A673 (cell line): Measurements from ENCODE around the gene SIK3.

Experiments
- EZH2 ChIP-seq: fragments of 200-600 bp; sonication (generic); IDR thresholded peaks from 2 replicates; pipeline ENCODE4 v1.6.1; 2017; ENCODE audit warnings: borderline replicate concordance, low read depth, mild to moderate bottlenecking, mixed read lengths, antibody characterized with exemption, low read length; ENCODE audit not compliant: poor library complexity, severe bottlenecking
- TF ChIP-seq, protein P1 (sequence below): fragments of 300-800, 200-600 bp; sonication (generic); conservative IDR thresholded peaks from 2 replicates; pipeline ENCODE4 v1.5.1; 2017; ENCODE audit warnings: low read depth, mild to moderate bottlenecking, antibody characterized with exemption, low read length, moderate library complexity, mixed read lengths

DNA sequence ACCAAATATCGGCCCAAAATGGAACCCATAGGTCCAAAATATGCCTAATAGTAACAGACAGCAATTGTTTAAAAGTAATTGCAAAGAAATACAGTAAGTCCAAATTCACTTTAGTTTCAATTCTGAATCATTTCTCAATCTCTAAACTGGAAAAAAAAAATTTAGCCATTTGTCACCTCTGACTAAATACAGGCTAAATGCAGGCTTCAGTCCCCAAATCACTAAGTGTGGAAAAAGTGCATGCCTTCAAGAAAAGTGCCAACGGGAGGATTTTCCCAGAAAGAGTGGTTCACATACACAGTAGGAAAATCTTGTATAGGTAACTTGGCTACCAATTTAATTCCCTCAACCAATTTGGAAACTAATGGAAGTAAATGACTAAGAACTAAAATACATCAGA lies 35.7 kb downstream of the SIK3 start:
- TF ChIP-seq EZH2: no peak
- TF ChIP-seq, protein P1, sequence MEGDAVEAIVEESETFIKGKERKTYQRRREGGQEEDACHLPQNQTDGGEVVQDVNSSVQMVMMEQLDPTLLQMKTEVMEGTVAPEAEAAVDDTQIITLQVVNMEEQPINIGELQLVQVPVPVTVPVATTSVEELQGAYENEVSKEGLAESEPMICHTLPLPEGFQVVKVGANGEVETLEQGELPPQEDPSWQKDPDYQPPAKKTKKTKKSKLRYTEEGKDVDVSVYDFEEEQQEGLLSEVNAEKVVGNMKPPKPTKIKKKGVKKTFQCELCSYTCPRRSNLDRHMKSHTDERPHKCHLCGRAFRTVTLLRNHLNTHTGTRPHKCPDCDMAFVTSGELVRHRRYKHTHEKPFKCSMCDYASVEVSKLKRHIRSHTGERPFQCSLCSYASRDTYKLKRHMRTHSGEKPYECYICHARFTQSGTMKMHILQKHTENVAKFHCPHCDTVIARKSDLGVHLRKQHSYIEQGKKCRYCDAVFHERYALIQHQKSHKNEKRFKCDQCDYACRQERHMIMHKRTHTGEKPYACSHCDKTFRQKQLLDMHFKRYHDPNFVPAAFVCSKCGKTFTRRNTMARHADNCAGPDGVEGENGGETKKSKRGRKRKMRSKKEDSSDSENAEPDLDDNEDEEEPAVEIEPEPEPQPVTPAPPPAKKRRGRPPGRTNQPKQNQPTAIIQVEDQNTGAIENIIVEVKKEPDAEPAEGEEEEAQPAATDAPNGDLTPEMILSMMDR: no peak
